ENCODE data around the gene DNAH17. TPM values are rescaled to one million over a fixed set of nuclear protein-coding genes. Genes with fewer than 3 reads are reported as not detected.

DNAH17 gene
- total and polyA plus RNA-seq, 2 of the 13 experiments (the other 11 are each of a cell fraction or from before 2014, with no cell fraction given): 0.86 to 1.6 TPM

- TF ChIP-seq TFDP2 (CRISPR knock-in tag; IDR thresholded peaks at IDR 0.05) (no peak), ZSCAN12 (CRISPR knock-in tag; IDR thresholded peaks at IDR 0.05) (no peak), ZBED4 (CRISPR knock-in tag; IDR thresholded peaks at IDR 0.05; ENCODE audit: borderline replicate concordance) (no peak), ZNF282 (IDR thresholded peaks at IDR 0.05; ENCODE audit: partially characterized antibody) (no peak), PAXIP1 (CRISPR knock-in tag; conservative IDR thresholded peaks at IDR 0.05) (no peak), ZNF546 (CRISPR knock-in tag; conservative IDR thresholded peaks at IDR 0.05) (no peak), ARID4A (CRISPR knock-in tag; IDR thresholded peaks at IDR 0.05; ENCODE audit: borderline replicate concordance) (no peak), MAX (IDR thresholded peaks at IDR 0.05) (no peak), ZFX (CRISPR knock-in tag; IDR thresholded peaks at IDR 0.05; ENCODE audit: low read depth) (no peak), ZBTB26 (CRISPR knock-in tag; IDR thresholded peaks at IDR 0.05; ENCODE audit: borderline replicate concordance) (no peak)
These were observed 179.5 kb downstream of the DNAH17 start (continued) for GRCh38 chr17:78397681-78398101.

Data from HepG2 (cell line).